GM23338 (cell line): Measurements from ENCODE around the gene ALDH1L2. TPM values are rescaled to one million over a fixed set of nuclear protein-coding genes. Genes with fewer than 3 reads are reported as not detected.

Experiments used
- ATAC-seq: fragments of 200-7000 bp; cut with Tn5 transposase; 3 replicates; pipeline ENCODE4 v1.9.1; 2020
- DNase-seq: peaks from one replicate; pipeline ENCODE4 v3.0.0-alpha.2; 2015; ENCODE audit warnings: low spot score
- H2AFZ ChIP-seq: fragments of 200-600 bp; sonication (generic); 2 replicates; pipeline ENCODE4 v1.8.0; 2016; ENCODE audit warnings: antibody characterized with exemption, mild to moderate bottlenecking, moderate library complexity
- H3F3A ChIP-seq: fragments of 200-600 bp; sonication (generic); replicated peaks from 2 replicates; pipeline ENCODE4 v1.8.0; 2017; ENCODE audit warnings: antibody characterized with exemption, mixed run types, low read depth
- H3K27ac ChIP-seq: fragments of 200-600 bp; sonication (generic); 2 replicates; pipeline ENCODE4 v1.6.1; 2016; ENCODE audit warnings: low read depth
- H3K27me3 ChIP-seq: fragments of 200-600 bp; sonication (generic); 2 replicates; pipeline ENCODE4 v1.8.0; 2016; ENCODE audit warnings: mild to moderate bottlenecking, mixed run types, moderate library complexity; ENCODE audit not compliant: insufficient read depth
- H3K36me3 ChIP-seq: fragments of 200-600 bp; sonication (generic); 2 replicates; pipeline ENCODE4 v1.8.0; 2016; ENCODE audit warnings: mild to moderate bottlenecking; ENCODE audit not compliant: insufficient read depth
- H3K4me1 ChIP-seq: fragments of 200-600 bp; sonication (generic); 2 replicates; pipeline ENCODE4 v1.8.0; 2016; ENCODE audit warnings: mild to moderate bottlenecking, moderate library complexity; ENCODE audit not compliant: insufficient read depth
- H3K4me2 ChIP-seq: fragments of 200-600 bp; sonication (generic); 2 replicates; pipeline ENCODE4 v1.7.1; 2017; ENCODE audit warnings: mixed run types
- H3K4me3 ChIP-seq: fragments of 200-600 bp; sonication (generic); 2 replicates; pipeline ENCODE4 v1.6.1; 2016; ENCODE audit warnings: mixed run types
- H3K79me2 ChIP-seq: fragments of 200-600 bp; sonication (generic); replicated peaks from 2 replicates; pipeline ENCODE4 v1.8.0; 2017; ENCODE audit warnings: mild to moderate bottlenecking; ENCODE audit not compliant: insufficient read depth
- H3K9me2 ChIP-seq: fragments of 200-600 bp; sonication (generic); 2 replicates; pipeline ENCODE4 v1.8.0; 2017; ENCODE audit not compliant: insufficient read depth
- H4K20me1 ChIP-seq: fragments of 200-600 bp; sonication (generic); replicated peaks from 2 replicates; pipeline ENCODE4 v1.8.0; 2017; ENCODE audit warnings: mild to moderate bottlenecking; ENCODE audit not compliant: insufficient read depth
- H3K27ac Mint-ChIP-seq: 2 replicates; pipeline ENCODE4 v1.8.0; 2020; ENCODE audit warnings: inconsistent platforms, mild to moderate bottlenecking, moderate library complexity, mixed read lengths
- H3K27me3 Mint-ChIP-seq: 3 replicates; pipeline ENCODE4 v1.8.0; 2022; ENCODE audit warnings: low read depth, mild to moderate bottlenecking, moderate library complexity, mixed read lengths, inconsistent platforms; ENCODE audit not compliant: insufficient read depth, poor library complexity
- H3K36me3 Mint-ChIP-seq: 3 replicates; pipeline ENCODE4 v1.8.0; 2021; ENCODE audit warnings: low read depth, mild to moderate bottlenecking, inconsistent platforms, moderate library complexity, mixed read lengths
- H3K4me1 Mint-ChIP-seq: 3 replicates; pipeline ENCODE4 v1.8.0; 2020; ENCODE audit warnings: mild to moderate bottlenecking, inconsistent platforms, mixed read lengths
- H3K4me3 Mint-ChIP-seq: 3 replicates; pipeline ENCODE4 v1.8.0; 2021; ENCODE audit warnings: moderate library complexity, mild to moderate bottlenecking, inconsistent platforms, mixed read lengths
- H3K9me3 Mint-ChIP-seq: 3 replicates; pipeline ENCODE4 v1.8.0; 2020; ENCODE audit warnings: moderate library complexity, mild to moderate bottlenecking, inconsistent platforms, mixed read lengths
- CTCF ChIP-seq, 2 experiments: fragments of 200-600 bp in 1 of 2; sonication (generic) in 1 of 2; conservative IDR thresholded peaks; 2 replicates each; pipeline versions ENCODE4 v1.5.1 to v1.6.1; 2016 to 2017; ENCODE audit warnings: antibody characterized with exemption in 2 of 2, low read depth in 2 of 2, mild to moderate bottlenecking in 2 of 2, moderate library complexity in 1 of 2
- STAT1 ChIP-seq: IDR thresholded peaks from one replicate; pipeline ENCODE4 v1.6.1; 2016; ENCODE audit warnings: antibody characterized with exemption; ENCODE audit not compliant: unreplicated experiment
- ZNF114 ChIP-seq: fragments of 250-450 bp; sonication (Bioruptor Pico); IDR thresholded peaks from 2 replicates; pipeline ENCODE4 v1.5.0; 2020; ENCODE audit warnings: mild to moderate bottlenecking, moderate library complexity
- ZNF331 ChIP-seq: fragments of 250-450 bp; sonication (Bioruptor Pico); IDR thresholded peaks from 2 replicates; pipeline ENCODE4 v1.5.0; 2020; ENCODE audit warnings: low read depth, mild to moderate bottlenecking, moderate library complexity
- ZNF462 ChIP-seq: fragments of 250-450 bp; sonication (Bioruptor Pico); IDR thresholded peaks from 2 replicates; pipeline ENCODE4 v1.5.0; 2020; ENCODE audit warnings: mild to moderate bottlenecking, moderate library complexity
- polyA plus RNA-seq: library from polyadenylated mRNA; unstranded; fragments of >200 nt; fragmentation: Nextera tagmentation; extraction: Ambion mirVana; gene quantifications from 2 replicates; pipeline ENCODE4 v1.2.1, GENCODE V29; 2016
- total RNA-seq: library from RNA; depleted of rRNA; stranded (reverse); fragments of >200 nt; shearing (Covaris generic); gene quantifications from 2 replicates; pipeline ENCODE4 v1.2.3, GENCODE V29; 2014

The ALDH1L2 gene
- total and polyA plus RNA-seq, 2 experiments from 2014 or later = 5.8 to 9.1 TPM

- H3K4me1 Mint-ChIP-seq = peaks cover 5% of the 10 kb centered on the region; the same call in 2 of the 3 replicates
- no peak for ATAC-seq
Observed at GRCh38 chr12:105067511-105068031, 16.7 kb downstream of the ALDH1L2 start.

GRCh38 chr12:105064564-105065178 lies 19.6 kb downstream of the ALDH1L2 start:
- no peak overlapping the region for H3K27ac Mint-ChIP-seq
- TF ChIP-seq CTCF (conservative IDR thresholded peaks at IDR 0.05; ENCODE audit: low read depth in 2 of 2) (no peak), ZNF114 (no peak), STAT1 (no peak), ZNF462 (CRISPR knock-in tag) (no peak), ZNF331 (no peak)

More at GRCh38 chr12:105067511-105068031, 16.7 kb downstream of the ALDH1L2 start:
- H3K9me2 ChIP-seq = no peaks in the 10 kb centered on the region
- no peak overlapping the region for H3K4me3 ChIP-seq
- Mint-ChIP-seq H3K4me3 (no peak overlapping the region), H3K27me3 (peaks cover 1% of the 10 kb centered on the region), H3K9me3 (no peaks in the 10 kb centered on the region), H3K36me3 (peaks cover 53% of the 10 kb centered on the region), H3K27ac (no peak overlapping the region)
- H3K27me3 ChIP-seq = no peaks in the 10 kb centered on the region
- H3K79me2 ChIP-seq = no peaks in the 10 kb centered on the region
- no peaks in the 10 kb centered on the region for H4K20me1 ChIP-seq
- H3K4me1 ChIP-seq = no peaks in the 10 kb centered on the region
- no peaks in the 10 kb centered on the region; the same call in 1 of the 2 replicates for H3K36me3 ChIP-seq
- no peak overlapping the region for H2AFZ ChIP-seq
- no peak overlapping the region for H3K27ac ChIP-seq
- H3F3A ChIP-seq = no peaks in the 10 kb centered on the region
- H3K4me2 ChIP-seq = no peak overlapping the region
- TF ChIP-seq ZNF331 (no peak), CTCF (conservative IDR thresholded peaks at IDR 0.05; ENCODE audit: low read depth in 2 of 2) (no peak), STAT1 (no peak)
- DNase-seq = no peak

More at GRCh38 chr12:105064564-105065178, 19.6 kb downstream of the ALDH1L2 start:
- Histone ChIP-seq H2AFZ (no peak overlapping the region), H3K27me3 (no peaks in the 10 kb centered on the region), H3K4me1 (no peaks in the 10 kb centered on the region), H3K4me2 (no peak overlapping the region), H4K20me1 (no peaks in the 10 kb centered on the region), H3F3A (no peaks in the 10 kb centered on the region), H3K36me3 (no peaks in the 10 kb centered on the region), H3K79me2 (no peaks in the 10 kb centered on the region), H3K4me3 (no peak overlapping the region), H3K9me2 (no peaks in the 10 kb centered on the region), H3K27ac (no peak overlapping the region)
- H3K36me3 Mint-ChIP-seq = peaks cover 56% of the 10 kb centered on the region
- no peak overlapping the region for H3K4me3 Mint-ChIP-seq
- H3K27me3 Mint-ChIP-seq = peaks cover 4% of the 10 kb centered on the region
- DNase-seq (peak; percentile 16), ATAC-seq (peak; percentile 65)
- H3K4me1 Mint-ChIP-seq = peaks cover 5% of the 10 kb centered on the region; the same call in 2 of the 3 replicates
- no peaks in the 10 kb centered on the region for H3K9me3 Mint-ChIP-seq
